ENCODE results near the gene MAD1L1.

MAD1L1 gene

GRCh38 chr7:1892011-1892965 is 340.5 kb downstream of the MAD1L1 start:
- no peak overlapping the region for H3K27ac ChIP-seq (ENCODE audit: low read depth, low read length)
- H3K4me1 ChIP-seq (ENCODE audit: control insufficient read depth, insufficient read depth, low read length): no peaks in the 10 kb centered on the region
- peaks cover 12% of the 10 kb centered on the region for H3K36me3 ChIP-seq (ENCODE audit: control insufficient read depth, insufficient read depth, low read length)
- H3K4me3 ChIP-seq (ENCODE audit: low read length): no peak overlapping the region
- H3K9ac ChIP-seq (ENCODE audit: low read length): no peak overlapping the region
- H3K27me3 ChIP-seq (ENCODE audit: control insufficient read depth, insufficient read depth, low read length): no peaks in the 10 kb centered on the region

- H3K4me3 ChIP-seq (ENCODE audit: low read length): no peak overlapping the region
- H3K27me3 ChIP-seq (ENCODE audit: control insufficient read depth, insufficient read depth, low read length): no peaks in the 10 kb centered on the region
- H3K4me1 ChIP-seq (ENCODE audit: control insufficient read depth, insufficient read depth, low read length): no peaks in the 10 kb centered on the region
- H3K36me3 ChIP-seq (ENCODE audit: control insufficient read depth, insufficient read depth, low read length): peaks cover 16% of the 10 kb centered on the region
- no peak overlapping the region for H3K9ac ChIP-seq (ENCODE audit: low read length)
- no peak overlapping the region for H3K27ac ChIP-seq (ENCODE audit: low read depth, low read length)
These were observed 342.2 kb downstream of the MAD1L1 start for GRCh38 chr7:1890289-1891235.

- Histone ChIP-seq H3K27me3 (ENCODE audit: control insufficient read depth, insufficient read depth, low read length) (no peaks in the 10 kb centered on the region), H3K4me1 (ENCODE audit: control insufficient read depth, insufficient read depth, low read length) (no peaks in the 10 kb centered on the region), H3K4me3 (ENCODE audit: low read length) (no peak overlapping the region), H3K36me3 (ENCODE audit: control insufficient read depth, insufficient read depth, low read length) (peaks cover 16% of the 10 kb centered on the region), H3K9ac (ENCODE audit: low read length) (no peak overlapping the region), H3K27ac (ENCODE audit: low read depth, low read length) (no peak overlapping the region)
These were observed 343.1 kb downstream of the MAD1L1 start for GRCh38 chr7:1889556-1890181.

- no peak overlapping the region for H3K9ac ChIP-seq (ENCODE audit: low read length)
These were observed 343.7 kb downstream of the MAD1L1 start for GRCh38 chr7:1889091-1889490.

GRCh38 chr7:1888425-1888824 is 344.3 kb downstream of the MAD1L1 start:
- Histone ChIP-seq H3K36me3 (ENCODE audit: control insufficient read depth, insufficient read depth, low read length) (peaks cover 16% of the 10 kb centered on the region), H3K9ac (ENCODE audit: low read length) (no peak overlapping the region), H3K4me1 (ENCODE audit: control insufficient read depth, insufficient read depth, low read length) (no peaks in the 10 kb centered on the region), H3K27ac (ENCODE audit: low read depth, low read length) (no peak overlapping the region), H3K27me3 (ENCODE audit: control insufficient read depth, insufficient read depth, low read length) (no peaks in the 10 kb centered on the region), H3K4me3 (ENCODE audit: low read length) (no peak overlapping the region)

More at GRCh38 chr7:1889091-1889490, 343.7 kb downstream of the MAD1L1 start:
- Histone ChIP-seq H3K4me3 (ENCODE audit: low read length) (no peak overlapping the region), H3K27ac (ENCODE audit: low read depth, low read length) (no peak overlapping the region), H3K36me3 (ENCODE audit: control insufficient read depth, insufficient read depth, low read length) (peaks cover 16% of the 10 kb centered on the region), H3K4me1 (ENCODE audit: control insufficient read depth, insufficient read depth, low read length) (no peaks in the 10 kb centered on the region), H3K27me3 (ENCODE audit: control insufficient read depth, insufficient read depth, low read length) (no peaks in the 10 kb centered on the region)

- no peaks in the 10 kb centered on the region for H3K4me1 ChIP-seq (ENCODE audit: control insufficient read depth, insufficient read depth, low read length)
- peaks cover 16% of the 10 kb centered on the region for H3K36me3 ChIP-seq (ENCODE audit: control insufficient read depth, insufficient read depth, low read length)
- no peaks in the 10 kb centered on the region for H3K27me3 ChIP-seq (ENCODE audit: control insufficient read depth, insufficient read depth, low read length)
- H3K27ac ChIP-seq (ENCODE audit: low read depth, low read length): no peak overlapping the region
- H3K9ac ChIP-seq (ENCODE audit: low read length): no peak overlapping the region
- H3K4me3 ChIP-seq (ENCODE audit: low read length): no peak overlapping the region
These were observed 345.5 kb downstream of the MAD1L1 start for GRCh38 chr7:1887251-1887650.

- H3K27ac ChIP-seq (ENCODE audit: low read depth, low read length): no peak overlapping the region
- H3K4me3 ChIP-seq (ENCODE audit: low read length): no peak overlapping the region
- no peak overlapping the region for H3K9ac ChIP-seq (ENCODE audit: low read length)
- peaks cover 16% of the 10 kb centered on the region for H3K36me3 ChIP-seq (ENCODE audit: control insufficient read depth, insufficient read depth, low read length)
- H3K4me1 ChIP-seq (ENCODE audit: control insufficient read depth, insufficient read depth, low read length): no peaks in the 10 kb centered on the region
- no peaks in the 10 kb centered on the region for H3K27me3 ChIP-seq (ENCODE audit: control insufficient read depth, insufficient read depth, low read length)
These were observed 346.2 kb downstream of the MAD1L1 start for GRCh38 chr7:1886361-1887064.

GRCh38 chr7:1885465-1886226 is 347.1 kb downstream of the MAD1L1 start:
- Histone ChIP-seq H3K4me1 (ENCODE audit: control insufficient read depth, insufficient read depth, low read length) (no peaks in the 10 kb centered on the region), H3K27me3 (ENCODE audit: control insufficient read depth, insufficient read depth, low read length) (no peaks in the 10 kb centered on the region), H3K9ac (ENCODE audit: low read length) (no peak overlapping the region), H3K4me3 (ENCODE audit: low read length) (no peak overlapping the region), H3K36me3 (ENCODE audit: control insufficient read depth, insufficient read depth, low read length) (peaks cover 16% of the 10 kb centered on the region), H3K27ac (ENCODE audit: low read depth, low read length) (no peak overlapping the region)

- H3K9ac ChIP-seq (ENCODE audit: low read length): no peak overlapping the region
- no peak overlapping the region for H3K27ac ChIP-seq (ENCODE audit: low read depth, low read length)
- H3K4me3 ChIP-seq (ENCODE audit: low read length): no peak overlapping the region
These were observed 348.0 kb downstream of the MAD1L1 start for GRCh38 chr7:1884583-1885350.

GRCh38 chr7:1883834-1884582 is 348.7 kb downstream of the MAD1L1 start:
- Histone ChIP-seq H3K9ac (ENCODE audit: low read length) (no peak overlapping the region), H3K4me1 (ENCODE audit: control insufficient read depth, insufficient read depth, low read length) (no peaks in the 10 kb centered on the region), H3K4me3 (ENCODE audit: low read length) (no peak overlapping the region), H3K27ac (ENCODE audit: low read depth, low read length) (no peak overlapping the region), H3K36me3 (ENCODE audit: control insufficient read depth, insufficient read depth, low read length) (peaks cover 16% of the 10 kb centered on the region), H3K27me3 (ENCODE audit: control insufficient read depth, insufficient read depth, low read length) (no peaks in the 10 kb centered on the region)

More at GRCh38 chr7:1884583-1885350, 348.0 kb downstream of the MAD1L1 start:
- Histone ChIP-seq H3K27me3 (ENCODE audit: control insufficient read depth, insufficient read depth, low read length) (no peaks in the 10 kb centered on the region), H3K36me3 (ENCODE audit: control insufficient read depth, insufficient read depth, low read length) (peaks cover 16% of the 10 kb centered on the region), H3K4me1 (ENCODE audit: control insufficient read depth, insufficient read depth, low read length) (no peaks in the 10 kb centered on the region)

Data from rectal smooth muscle tissue (tissue), 1 donor.